ENCODE results near the gene CERKL.

The CERKL gene

DNA sequence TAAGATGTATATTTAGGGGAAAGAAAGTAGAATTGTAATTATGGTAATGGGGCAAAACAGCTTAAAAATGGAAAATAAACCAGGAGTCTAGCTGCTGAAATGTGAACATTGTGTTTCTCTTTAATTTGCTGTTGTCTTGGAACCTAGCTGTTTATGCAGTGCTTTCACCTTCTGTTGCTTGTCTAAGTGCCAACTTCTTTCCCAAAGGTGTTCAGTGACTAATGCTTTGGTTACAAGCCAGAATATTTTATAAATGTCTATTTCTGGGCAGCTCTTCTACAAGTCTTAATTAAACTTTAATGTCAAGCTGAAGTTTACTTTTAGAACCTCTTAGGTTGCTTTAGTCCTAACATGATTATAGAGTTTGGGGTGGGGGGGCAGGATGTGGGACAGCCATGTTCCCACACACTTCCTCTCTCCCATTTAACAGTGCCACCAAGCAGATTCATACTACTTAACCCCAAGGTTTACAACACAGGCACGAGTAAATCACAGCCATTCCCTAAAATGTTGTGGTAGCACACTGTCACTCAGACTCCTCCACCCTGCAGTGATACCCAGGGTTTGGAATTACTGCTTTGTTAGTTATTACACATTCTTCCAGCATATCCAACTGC is 139.1 kb downstream of the CERKL start:
- no peak for DNase-seq (ENCODE audit: low spot score)

DNA sequence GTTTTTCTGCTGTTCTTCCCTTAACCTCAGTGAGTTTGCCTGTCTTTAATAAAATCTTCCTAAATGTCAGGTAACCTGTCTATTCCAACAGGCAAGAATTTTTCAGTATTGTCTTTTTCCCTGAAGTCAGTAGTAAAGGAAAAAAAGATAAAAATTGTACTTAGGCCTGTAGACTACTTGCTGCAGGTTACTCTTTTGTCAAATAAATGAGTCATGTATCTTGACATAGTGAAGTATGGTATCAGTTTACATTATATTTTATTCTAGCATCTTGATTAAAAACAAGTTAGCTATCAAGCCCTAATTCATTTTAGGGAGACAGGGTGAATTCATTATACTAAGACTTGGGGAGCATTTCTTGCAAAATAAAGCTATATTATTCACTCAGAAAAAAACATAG is 139.9 kb downstream of the CERKL start:
- no peak for DNase-seq (ENCODE audit: low spot score)

DNA sequence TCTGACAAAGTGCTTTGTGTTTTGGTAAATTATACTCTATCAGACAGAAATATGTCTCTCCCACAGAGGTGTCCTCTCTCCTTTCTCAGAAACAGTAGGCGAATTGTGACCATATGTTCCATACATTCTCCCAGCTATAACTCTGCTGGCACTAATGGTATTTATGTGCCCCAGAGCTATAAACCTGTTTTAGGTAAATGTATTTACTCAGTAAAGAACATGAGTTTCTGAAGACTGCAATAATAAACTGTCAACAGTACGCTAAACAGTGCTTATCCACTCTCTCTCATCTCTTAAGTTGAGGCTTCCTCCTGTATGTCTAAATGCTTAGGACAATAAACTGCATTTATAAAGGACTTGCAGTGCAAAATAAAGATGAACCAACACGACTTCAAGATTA is 141.2 kb downstream of the CERKL start:
- no peak for DNase-seq (ENCODE audit: low spot score)

DNA sequence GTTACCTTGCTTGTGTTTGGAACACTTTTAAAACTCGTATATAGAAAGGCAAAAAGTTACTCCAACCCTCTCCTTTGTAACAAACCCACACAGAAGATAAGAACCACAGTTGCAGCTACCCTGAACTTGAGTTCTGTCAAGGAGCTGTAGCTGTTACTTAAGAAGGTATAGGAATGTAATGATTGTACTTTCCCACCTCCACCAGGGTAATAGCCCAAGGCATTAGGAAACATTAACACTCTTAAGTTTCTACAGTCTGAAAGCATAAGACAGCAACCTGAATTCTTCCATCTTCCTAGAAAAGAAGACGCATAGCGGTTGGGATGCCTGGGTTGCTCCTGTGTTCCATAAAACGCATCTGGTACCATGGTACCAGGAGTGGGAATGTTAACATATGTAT is 156.7 kb downstream of the CERKL start:
- no peak for DNase-seq (ENCODE audit: low spot score)

- no peak for DNase-seq (ENCODE audit: low spot score)
Observed at GRCh38 chr2:181499231-181499630, 157.7 kb downstream of the CERKL start.
